ENCODE data around the gene SCGB1C2. TPM values are rescaled to one million over a fixed set of nuclear protein-coding genes. Genes with fewer than 3 reads are reported as not detected.

SCGB1C2 gene
- total and polyA plus RNA-seq, 7 donors = not detected

- H3K4me1 ChIP-seq = peaks cover 0 to 1% (median 0%) of the 10 kb centered on the region in 4 donors
- intact Hi-C loops (cut with DNase I) = no loop called here
- WGBS, 2 donors = 84 to 89% methylated on average over 2 of the region's 2 CpGs
- peaks cover 0 to 20% (median 8%) of the 10 kb centered on the region in 3 donors for H3K27me3 ChIP-seq
- H3K9me3 ChIP-seq = no peaks in the 10 kb centered on the region
- DNase-seq = no peak
- H3K27ac ChIP-seq = no peak overlapping the region
- TF ChIP-seq EP300 (IDR thresholded peaks at IDR 0.05) (no peak), POLR2A (IDR thresholded peaks at IDR 0.05) (no peak), POLR2AphosphoS5 (IDR thresholded peaks at IDR 0.05) (no peak), CTCF (IDR thresholded peaks at IDR 0.05) (no peak)
- no peak overlapping the region for H3K4me3 ChIP-seq
- H3K36me3 ChIP-seq = no peaks in the 10 kb centered on the region
Observed at GRCh38 chr17:187130-187529, 49.8 kb downstream of the SCGB1C2 start.

Small RNAs within 50 kb of the gene (small RNA-seq; reads per million reads assigned to genes)
- 0 reads per million in 3 donors for gene RF00026

Other genes with a start within 250 kb of the SCGB1C2 start
- 10 to 100 TPM in 1 of 4 donors, 1 to 10 TPM in 3; 2.5 to 12.5 (median 6.9) TPM for gene DOC2B, start 44.1 kb downstream of the SCGB1C2 start, total RNA-seq
- 1 to 10 TPM in 2 of 3 donors, under 1 TPM in 1; 0.46 to 7.4 (median 1.2) TPM for gene DOC2B, start 44.1 kb downstream of the SCGB1C2 start, polyA plus RNA-seq
- 10 to 100 TPM in 1 of 4 donors, 1 to 10 TPM in 3; 1.8 to 12.7 (median 3.1) TPM for gene RPH3AL, start 215.2 kb downstream of the SCGB1C2 start, total RNA-seq
- 10 to 100 TPM; 14.2 to 23.1 (median 15.0) TPM for gene RPH3AL, start 215.2 kb downstream of the SCGB1C2 start, polyA plus RNA-seq